NCI-H2196 treated with DMSO at 0.1 percent for 48 hours (cell line): Measurements from ENCODE around the gene MTHFR.
A peak's percentile ranks its signal among the peaks of the same experiment; 100 is the strongest.
"Not testable (repeated sequence)": the region's sequence is repeated elsewhere in the genome, so short reads cannot be mapped to it uniquely, and the experiment has no call there.

Experiments used
- DNase-seq: peaks from one replicate; lab custom pipeline; 2025; ENCODE audit not compliant: unreplicated experiment; lab: John Stamatoyannopoulos, UW

Gene MTHFR

GRCh38 chr1:11833900-11834299 lies 28.1 kb upstream of the MTHFR start:
- DNase-seq = no peak

- no peak for DNase-seq
Observed at GRCh38 chr1:11833497-11833896, 27.7 kb upstream of the MTHFR start.

- no peak for DNase-seq
Observed at GRCh38 chr1:11831945-11832725, 26.4 kb upstream of the MTHFR start.

GRCh38 chr1:11828511-11828910 lies 22.7 kb upstream of the MTHFR start:
- no peak for DNase-seq

GRCh38 chr1:11826946-11827345 lies 21.2 kb upstream of the MTHFR start:
- DNase-seq = no peak

GRCh38 chr1:11825131-11825530 lies 19.4 kb upstream of the MTHFR start:
- DNase-seq = no peak

GRCh38 chr1:11823366-11824137 lies 17.8 kb upstream of the MTHFR start:
- no peak for DNase-seq

GRCh38 chr1:11822091-11822490 lies 16.3 kb upstream of the MTHFR start:
- DNase-seq = no peak

- DNase-seq = no peak
Observed at GRCh38 chr1:11817192-11817591, 11.4 kb upstream of the MTHFR start.

GRCh38 chr1:11813021-11813420 lies 7.3 kb upstream of the MTHFR start:
- no peak for DNase-seq

GRCh38 chr1:11807133-11807532 lies 1.4 kb upstream of the MTHFR start:
- no peak for DNase-seq

- DNase-seq = peak; percentile 84
Observed at GRCh38 chr1:11806307-11806936, 658 bp upstream of the MTHFR start.

GRCh38 chr1:11804666-11805421 lies 920 bp downstream of the MTHFR start:
- peak; percentile 52 for DNase-seq

GRCh38 chr1:11803924-11804665 lies 1.7 kb downstream of the MTHFR start:
- not testable (repeated sequence) for DNase-seq

GRCh38 chr1:11802973-11803885 lies 2.5 kb downstream of the MTHFR start:
- peak; percentile 80 for DNase-seq

GRCh38 chr1:11802616-11802972 lies 3.2 kb downstream of the MTHFR start:
- no peak for DNase-seq

GRCh38 chr1:11800756-11801433 lies 4.9 kb downstream of the MTHFR start:
- DNase-seq = no peak

GRCh38 chr1:11800391-11800755 lies 5.4 kb downstream of the MTHFR start:
- DNase-seq = no peak

GRCh38 chr1:11799896-11800295 lies 5.9 kb downstream of the MTHFR start:
- no peak for DNase-seq
